BLaER1 (cell line): ENCODE data around the gene COL18A1.

Experiments
- H3K27ac ChIP-seq: shearing (Covaris generic); formaldehyde crosslinking; 2 replicates; pipeline ENCODE4 v1.8.1; 2022
- H3K27me3 ChIP-seq: shearing (Covaris generic); formaldehyde crosslinking; 2 replicates; pipeline ENCODE4 v1.8.1; 2022
- H3K36me3 ChIP-seq: shearing (Covaris generic); formaldehyde crosslinking; 2 replicates; pipeline ENCODE4 v1.8.1; 2022
- H3K4me1 ChIP-seq: shearing (Covaris generic); formaldehyde crosslinking; 2 replicates; pipeline ENCODE4 v1.8.1; 2022
- H3K4me2 ChIP-seq: shearing (Covaris generic); formaldehyde crosslinking; 2 replicates; pipeline ENCODE4 v1.8.1; 2022
- H3K4me3 ChIP-seq: shearing (Covaris generic); formaldehyde crosslinking; 2 replicates; pipeline ENCODE4 v1.8.1; 2022
- H3K9ac ChIP-seq: shearing (Covaris generic); formaldehyde crosslinking; 2 replicates; pipeline ENCODE4 v1.8.1; 2022
- H3K9me3 ChIP-seq: shearing (Covaris generic); formaldehyde crosslinking; 2 replicates; pipeline ENCODE4 v1.8.1; 2022
- H4K20me1 ChIP-seq: shearing (Covaris generic); formaldehyde crosslinking; 2 replicates; pipeline ENCODE4 v1.8.1; 2022
- Cebpa-rat ChIP-seq: shearing (Covaris generic); IDR thresholded peaks from 2 replicates; pipeline ENCODE4 v1.8.1; 2022

COL18A1 gene

DNA sequence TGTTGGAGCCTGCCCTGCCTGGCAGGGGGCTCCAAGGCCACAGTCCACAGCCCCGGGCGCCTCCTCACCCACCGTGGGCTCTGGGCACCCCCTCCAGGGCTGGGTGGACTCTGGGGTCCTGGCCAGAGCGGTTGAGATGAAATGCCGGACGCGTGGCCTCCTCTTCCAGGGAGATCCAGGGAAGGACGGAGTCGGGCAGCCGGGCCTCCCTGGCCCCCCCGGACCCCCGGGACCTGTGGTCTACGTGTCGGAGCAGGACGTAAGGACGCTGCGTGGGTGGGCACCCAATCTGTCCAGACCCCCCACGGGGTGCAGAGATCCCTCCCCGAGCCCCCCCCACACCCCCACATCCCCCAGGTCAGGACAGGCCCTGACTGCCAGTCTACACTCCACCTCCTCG is 86.1 kb downstream of the COL18A1 start:
- Histone ChIP-seq H3K27me3 (no peaks in the 10 kb centered on the region), H3K9me3 (no peaks in the 10 kb centered on the region), H3K36me3 (no peaks in the 10 kb centered on the region), H3K4me2 (peak overlapping the region; percentile 71), H3K4me3 (no peak overlapping the region), H3K4me1 (peaks cover 59% of the 10 kb centered on the region), H3K9ac (peak overlapping the region; percentile 63), H4K20me1 (no peaks in the 10 kb centered on the region), H3K27ac (peak overlapping the region; percentile 72)
- no peak for TF ChIP-seq Cebpa-rat

DNA sequence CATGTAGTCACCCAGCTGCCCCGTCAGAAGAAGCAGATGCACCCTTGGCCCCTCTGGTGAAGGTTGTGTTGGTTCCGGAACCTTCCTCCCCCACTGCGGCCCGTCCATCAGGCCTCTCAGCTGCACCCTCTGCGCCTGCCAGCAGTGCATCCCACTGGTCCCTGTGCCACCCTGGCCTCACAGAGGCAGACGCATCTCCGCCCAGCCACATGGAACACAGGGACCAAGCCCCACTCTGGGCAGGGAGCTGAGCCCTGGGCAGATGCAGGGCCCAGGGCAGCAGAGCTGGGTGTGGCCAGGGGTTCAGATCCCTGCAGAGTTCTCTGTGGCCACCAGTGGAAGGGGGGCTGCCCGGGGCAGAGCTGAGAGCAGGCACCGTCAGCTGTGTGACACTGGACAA is 86.7 kb downstream of the COL18A1 start:
- no peaks in the 10 kb centered on the region for H4K20me1 ChIP-seq
- H3K9me3 ChIP-seq, result no peaks in the 10 kb centered on the region
- no peak for TF ChIP-seq Cebpa-rat
- H3K27me3 ChIP-seq, result no peaks in the 10 kb centered on the region
- no peak overlapping the region for H3K9ac ChIP-seq
- H3K4me3 ChIP-seq, result no peak overlapping the region
- no peak overlapping the region for H3K4me2 ChIP-seq
- peaks cover 63% of the 10 kb centered on the region for H3K4me1 ChIP-seq
- H3K36me3 ChIP-seq, result no peaks in the 10 kb centered on the region; the same call in 1 of the 2 replicates
- no peak overlapping the region for H3K27ac ChIP-seq

DNA sequence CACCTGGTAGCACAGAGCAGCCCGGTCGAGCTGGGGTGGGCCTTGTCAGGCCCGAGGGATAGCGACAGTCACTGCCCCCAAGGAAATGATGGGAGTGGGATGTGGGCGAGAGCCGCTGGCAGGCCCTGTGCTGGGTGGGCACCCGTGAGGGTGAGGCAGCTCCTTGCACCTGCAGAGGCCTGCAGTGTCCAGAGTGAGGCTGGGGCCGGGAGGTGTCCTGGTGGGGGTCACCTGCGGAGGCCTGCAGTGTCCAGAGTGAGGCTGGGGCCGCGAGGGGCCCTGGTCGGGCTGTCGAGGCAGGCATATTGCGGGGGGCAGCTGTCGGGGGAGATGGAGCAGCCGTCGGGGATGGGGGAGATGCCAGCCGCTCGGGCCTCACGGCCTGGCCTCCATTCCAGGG is 87.8 kb downstream of the COL18A1 start:
- Histone ChIP-seq H4K20me1 (no peaks in the 10 kb centered on the region), H3K4me2 (no peak overlapping the region), H3K9me3 (peaks cover 5% of the 10 kb centered on the region), H3K4me1 (peaks cover 56% of the 10 kb centered on the region), H3K36me3 (peaks cover 4% of the 10 kb centered on the region; the same call in 1 of the 2 replicates), H3K4me3 (no peak overlapping the region), H3K27ac (no peak overlapping the region), H3K27me3 (no peaks in the 10 kb centered on the region), H3K9ac (no peak overlapping the region)
- TF ChIP-seq Cebpa-rat, result no peak

DNA sequence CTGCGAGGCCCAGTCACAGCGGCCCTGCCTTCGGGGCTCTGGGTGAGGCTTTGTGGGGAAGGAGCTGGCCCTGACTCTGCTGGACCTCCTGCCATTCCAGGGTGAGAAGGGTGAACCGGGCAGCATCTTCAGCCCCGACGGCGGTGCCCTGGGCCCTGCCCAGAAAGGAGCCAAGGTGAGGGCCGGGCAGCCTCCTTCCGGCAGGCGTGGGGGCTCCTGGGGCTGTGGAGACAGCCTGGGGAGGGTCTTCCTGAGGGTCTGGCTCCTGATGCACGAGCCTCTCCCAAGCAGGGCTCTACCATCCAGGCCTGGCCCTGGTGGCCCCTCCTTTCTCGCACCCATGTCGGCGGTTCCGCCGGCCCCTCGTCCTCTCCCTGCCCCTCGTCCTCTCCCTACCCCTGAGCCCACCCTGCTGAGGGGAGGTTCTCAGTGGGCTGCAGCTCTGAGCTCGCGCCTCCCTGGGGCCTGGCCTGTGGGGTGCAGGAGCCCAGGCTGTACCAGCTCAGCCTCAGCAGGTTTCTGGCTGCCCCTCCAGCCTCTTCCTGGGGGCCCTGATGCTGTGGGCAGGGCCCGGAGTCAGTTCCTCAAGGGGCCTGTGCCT is 88.5 kb downstream of the COL18A1 start:
- no peaks in the 10 kb centered on the region for H3K27me3 ChIP-seq
- H3K27ac ChIP-seq, result peak overlapping the region; percentile 53
- H4K20me1 ChIP-seq, result no peaks in the 10 kb centered on the region
- no peak for TF ChIP-seq Cebpa-rat
- H3K9me3 ChIP-seq, result peaks cover 13% of the 10 kb centered on the region
- peak overlapping the region; percentile 70 for H3K4me2 ChIP-seq
- 0 out of 2 replicates have a peak overlapping the region, but pooled peaks have one; percentile 34 for H3K9ac ChIP-seq
- no peak overlapping the region for H3K4me3 ChIP-seq
- H3K36me3 ChIP-seq, result peaks cover 8% of the 10 kb centered on the region; the same call in 1 of the 2 replicates
- H3K4me1 ChIP-seq, result peaks cover 49% of the 10 kb centered on the region

DNA sequence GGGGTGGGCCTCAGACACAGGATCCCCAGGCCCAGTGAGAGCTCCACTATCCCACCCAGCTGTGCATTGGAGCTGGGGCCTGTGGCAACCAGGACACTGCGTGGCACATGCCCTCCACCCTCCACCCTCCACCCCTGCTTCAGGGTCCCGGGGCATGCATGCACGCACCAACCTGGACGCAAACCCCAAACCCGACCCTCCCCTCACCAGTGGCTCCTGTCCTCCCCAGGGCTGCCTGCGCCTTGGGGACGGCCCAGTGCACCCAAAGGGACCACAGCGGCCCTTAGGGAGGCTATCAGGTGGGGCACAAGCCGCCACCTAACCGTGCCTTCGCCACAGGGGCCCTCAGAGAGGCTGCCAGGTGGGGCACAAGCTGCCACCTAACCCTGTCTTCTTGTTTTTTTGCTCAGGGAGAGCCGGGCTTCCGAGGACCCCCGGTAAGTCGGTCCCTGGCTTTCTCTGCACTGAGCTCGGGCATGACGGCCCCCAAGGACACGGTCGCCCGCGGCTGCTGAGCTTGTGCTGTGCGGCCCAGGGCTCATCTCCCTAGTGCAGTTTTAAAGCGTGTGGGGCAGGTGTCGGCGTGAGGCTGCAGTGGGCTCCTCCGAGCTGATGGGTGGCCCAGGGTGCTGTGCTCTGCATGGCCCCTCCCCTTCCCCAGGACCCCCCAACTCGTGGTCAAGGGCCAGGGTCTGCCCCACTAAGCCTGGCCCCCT is 89.3 kb downstream of the COL18A1 start:
- Histone ChIP-seq H3K27me3 (no peaks in the 10 kb centered on the region), H3K4me1 (peaks cover 45% of the 10 kb centered on the region), H3K9ac (0 out of 2 replicates have a peak overlapping the region, but pooled peaks have one; percentile 34), H4K20me1 (no peaks in the 10 kb centered on the region), H3K36me3 (peaks cover 11% of the 10 kb centered on the region; the same call in 1 of the 2 replicates), H3K9me3 (peaks cover 21% of the 10 kb centered on the region), H3K4me3 (no peak overlapping the region), H3K4me2 (peak overlapping the region; percentile 70), H3K27ac (peak overlapping the region; percentile 53; the same call in 1 of the 2 replicates)
- no peak for TF ChIP-seq Cebpa-rat

DNA sequence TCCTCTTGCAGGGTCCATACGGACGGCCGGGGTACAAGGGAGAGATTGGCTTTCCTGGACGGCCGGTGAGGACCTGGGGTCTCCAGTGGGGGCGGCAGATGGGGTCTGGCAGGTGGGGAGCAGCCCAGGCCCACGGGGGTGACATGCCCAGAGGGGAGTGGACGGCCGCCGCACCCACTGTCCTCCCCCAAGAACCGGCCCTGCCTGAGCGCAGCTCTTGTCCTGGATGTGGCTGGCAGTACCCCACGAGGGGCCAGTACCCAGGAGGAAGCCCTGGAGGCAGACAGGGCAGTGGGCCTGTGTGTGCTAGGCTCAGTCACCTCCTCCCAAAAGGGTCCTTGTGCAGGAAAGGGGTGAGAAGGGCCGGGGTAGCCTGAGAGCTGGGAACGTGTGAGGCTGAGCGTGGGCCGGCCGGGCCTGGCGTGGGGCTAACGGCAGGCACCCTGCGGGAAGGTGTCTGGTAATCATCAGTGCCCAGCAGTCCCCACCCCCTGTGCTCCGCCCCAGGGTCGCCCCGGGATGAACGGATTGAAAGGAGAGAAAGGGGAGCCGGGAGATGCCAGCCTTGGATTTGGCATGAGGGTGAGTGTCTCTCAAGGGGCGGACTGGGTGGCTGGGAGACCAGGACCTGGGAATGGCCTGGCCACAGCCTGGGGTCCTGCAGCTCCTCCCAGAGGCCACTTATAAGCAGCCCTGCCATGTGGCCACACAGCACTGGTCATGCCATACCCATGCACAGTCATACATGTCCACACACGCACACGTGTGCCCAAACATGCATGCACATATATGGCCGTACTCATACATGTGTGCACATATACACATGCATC is 90.1 kb downstream of the COL18A1 start:
- peaks cover 28% of the 10 kb centered on the region for H3K9me3 ChIP-seq
- H3K27me3 ChIP-seq, result no peaks in the 10 kb centered on the region
- peaks cover 11% of the 10 kb centered on the region; the same call in 1 of the 2 replicates for H3K36me3 ChIP-seq
- no peak for TF ChIP-seq Cebpa-rat
- no peak overlapping the region for H3K4me2 ChIP-seq
- peaks cover 42% of the 10 kb centered on the region for H3K4me1 ChIP-seq
- H4K20me1 ChIP-seq, result no peaks in the 10 kb centered on the region
- no peak overlapping the region for H3K27ac ChIP-seq
- H3K9ac ChIP-seq, result no peak overlapping the region
- no peak overlapping the region for H3K4me3 ChIP-seq

DNA sequence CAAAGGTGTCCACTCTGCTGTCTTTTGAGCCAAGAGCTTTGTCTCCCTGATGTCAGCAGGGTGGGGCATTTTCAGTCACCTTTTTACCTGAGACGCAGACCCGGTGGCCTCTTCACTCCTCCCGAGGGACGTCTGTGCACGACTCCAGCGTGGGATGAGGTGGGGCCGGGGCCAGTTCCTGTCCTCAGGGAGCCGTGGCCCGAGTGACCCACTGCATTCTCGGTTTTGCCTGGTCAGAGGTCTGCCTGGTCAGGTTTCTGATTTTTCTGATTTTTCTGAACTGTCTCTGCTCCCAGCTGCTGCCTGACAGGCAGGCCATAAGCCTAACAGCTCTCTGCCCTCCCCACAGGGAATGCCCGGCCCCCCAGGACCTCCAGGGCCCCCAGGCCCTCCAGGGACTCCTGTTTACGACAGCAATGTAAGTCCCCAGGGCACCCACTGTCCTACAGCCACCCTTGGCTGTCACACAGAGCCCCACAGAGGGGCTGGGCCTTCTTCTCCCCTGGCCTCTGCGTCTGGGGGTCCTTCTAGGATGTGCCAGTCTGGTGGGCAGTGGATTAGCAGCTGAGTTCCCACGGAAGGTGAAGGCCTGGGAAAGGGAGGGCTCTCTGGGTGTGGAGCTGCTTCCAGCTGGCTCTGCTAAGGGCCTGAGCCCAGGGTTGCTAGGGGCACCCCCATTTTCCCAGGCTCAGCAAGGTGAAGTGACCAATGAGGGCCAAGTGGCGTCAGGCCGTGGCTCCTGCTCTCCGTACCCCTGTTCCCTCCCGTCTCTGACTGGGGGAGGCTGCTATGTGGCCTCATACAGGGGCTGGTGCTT is 91.4 kb downstream of the COL18A1 start:
- H3K9me3 ChIP-seq, result peaks cover 30% of the 10 kb centered on the region
- no peak overlapping the region for H3K4me2 ChIP-seq
- no peaks in the 10 kb centered on the region for H3K27me3 ChIP-seq
- H3K27ac ChIP-seq, result 0 out of 2 replicates have a peak overlapping the region, but pooled peaks have one; percentile 13
- no peak overlapping the region for H3K9ac ChIP-seq
- no peak for TF ChIP-seq Cebpa-rat
- peaks cover 11% of the 10 kb centered on the region; the same call in 1 of the 2 replicates for H3K36me3 ChIP-seq
- H3K4me1 ChIP-seq, result peaks cover 31% of the 10 kb centered on the region
- H4K20me1 ChIP-seq, result no peaks in the 10 kb centered on the region
- H3K4me3 ChIP-seq, result no peak overlapping the region

DNA sequence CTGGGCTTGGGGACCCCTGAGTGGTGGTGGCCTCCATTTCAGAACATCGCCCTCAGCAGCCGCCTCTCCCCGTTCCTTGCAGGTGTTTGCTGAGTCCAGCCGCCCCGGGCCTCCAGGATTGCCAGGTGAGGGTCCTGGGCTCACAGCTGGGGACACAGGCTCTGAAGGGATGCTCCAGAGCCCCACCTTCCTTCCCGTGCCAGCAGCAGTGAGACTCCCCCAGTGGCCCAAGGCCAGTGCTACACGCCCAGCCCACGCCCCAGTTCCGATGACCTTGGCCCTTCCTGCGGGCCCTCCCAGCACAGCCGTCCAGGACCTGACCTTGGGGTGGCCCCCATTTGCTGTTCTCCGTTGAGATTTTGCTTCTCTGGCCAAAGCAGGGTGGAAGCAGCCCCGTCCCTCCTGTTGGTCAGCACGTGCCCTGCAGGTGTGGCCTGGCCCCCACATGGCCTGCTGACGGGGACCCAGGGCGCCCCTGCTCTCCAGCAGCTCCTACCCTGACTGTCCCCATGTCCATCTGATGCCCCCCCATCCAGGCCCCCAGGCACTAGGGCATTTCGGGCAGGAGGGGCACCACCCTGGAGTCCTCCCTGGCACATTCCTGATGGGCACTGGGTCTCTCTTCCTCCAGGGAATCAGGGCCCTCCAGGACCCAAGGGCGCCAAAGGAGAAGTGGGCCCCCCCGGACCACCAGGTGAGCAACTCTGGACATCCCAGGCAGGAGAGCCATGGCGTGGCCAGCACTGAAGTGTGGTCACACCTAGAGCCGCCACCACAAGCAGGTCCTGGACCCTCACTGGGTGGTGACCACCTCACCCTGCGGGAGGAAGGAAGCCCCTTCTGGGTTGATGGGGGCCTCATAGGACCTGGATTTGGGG is 92.2 kb downstream of the COL18A1 start:
- Histone ChIP-seq H3K27me3 (no peaks in the 10 kb centered on the region), H3K9ac (no peak overlapping the region), H3K9me3 (peaks cover 30% of the 10 kb centered on the region), H3K27ac (no peak overlapping the region), H4K20me1 (no peaks in the 10 kb centered on the region), H3K36me3 (peaks cover 11% of the 10 kb centered on the region; the same call in 1 of the 2 replicates), H3K4me3 (no peak overlapping the region), H3K4me2 (no peak overlapping the region), H3K4me1 (peaks cover 36% of the 10 kb centered on the region)
- TF ChIP-seq Cebpa-rat, result no peak
